SK-N-MC (cell line): ENCODE measurements around the gene CADPS2.
"Not testable (repeated sequence)": the region's sequence is repeated elsewhere in the genome, so short reads cannot be mapped to it uniquely, and the experiment has no call there.

Experiments used
- DNase-seq: peaks from one replicate; pipeline ENCODE4 v3.0.0-alpha.2; 2011; ENCODE audit warnings: low read depth, low spot score
- H3K27ac ChIP-seq: fragments of 200-600 bp; sonication (generic); 2 replicates; pipeline ENCODE4 v1.5.1; 2016; ENCODE audit warnings: mixed run types
- H3K36me3 ChIP-seq: fragments of 200-600 bp; sonication (generic); 2 replicates; pipeline ENCODE4 v1.6.1; 2017; ENCODE audit warnings: antibody characterized with exemption, low read length, mixed read lengths; ENCODE audit not compliant: insufficient read depth
- H3K4me3 ChIP-seq: fragments of 200-600 bp; sonication (generic); 2 replicates; pipeline ENCODE4 v1.5.1; 2016
- H3K9ac ChIP-seq: fragments of 200-600 bp; sonication (generic); 2 replicates; pipeline ENCODE4 v1.8.0; 2017; ENCODE audit warnings: mixed run types, mixed read lengths; ENCODE audit not compliant: insufficient read length
- H3K9me3 ChIP-seq: fragments of 200-600 bp; sonication (generic); 2 replicates; pipeline ENCODE4 v1.6.1; 2017; ENCODE audit warnings: low read depth, mild to moderate bottlenecking, antibody characterized with exemption, low read length, moderate library complexity, mixed read lengths
- EZH2 ChIP-seq: fragments of 200-600 bp; sonication (generic); IDR thresholded peaks from one replicate; pipeline ENCODE4 v1.6.1; 2017; ENCODE audit warnings: antibody characterized with exemption
- FOXP2 ChIP-seq: optimal IDR thresholded peaks from 2 replicates; pipeline ENCODE3; 2011; ENCODE audit warnings: mild to moderate bottlenecking, moderate library complexity; ENCODE audit not compliant: insufficient read depth; ENCODE audit errors: extremely low read length, control extremely low read depth
- POLR2AphosphoS5 ChIP-seq: IDR thresholded peaks from 2 replicates; pipeline ENCODE4 v1.6.1; 2012; ENCODE audit warnings: mild to moderate bottlenecking, low read depth, low read length, borderline replicate concordance

Gene CADPS2

DNA sequence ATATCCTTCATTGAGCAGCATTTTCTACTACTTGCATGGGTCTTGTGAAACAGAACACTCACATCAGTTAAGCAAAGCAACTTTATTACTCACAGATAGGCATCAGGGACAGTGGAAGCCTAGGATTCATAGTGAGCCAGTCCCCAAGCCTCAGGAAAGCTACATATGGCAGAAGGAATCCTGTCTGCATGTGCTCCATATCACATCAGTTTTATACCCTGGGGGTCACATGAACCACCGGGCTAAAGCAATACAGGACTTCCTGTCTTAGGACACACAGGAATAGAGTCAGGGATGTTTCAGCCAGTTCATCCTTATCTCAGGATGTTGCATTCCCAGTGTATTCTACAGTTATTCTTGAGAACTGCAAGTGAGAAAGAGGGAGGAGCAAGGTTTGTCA lies 596.8 kb downstream of the CADPS2 start:
- TF ChIP-seq POLR2AphosphoS5: no peak
- TF ChIP-seq FOXP2: no peak
- no peak for TF ChIP-seq EZH2
- Histone ChIP-seq H3K9me3 (peaks cover 9% of the 10 kb centered on the region; the same call in 1 of the 2 replicates), H3K36me3 (no peaks in the 10 kb centered on the region), H3K27ac (no peak overlapping the region), H3K9ac (no peak overlapping the region), H3K4me3 (no peak overlapping the region)
- no peak for DNase-seq

GRCh38 chr7:122284608-122285007 lies 601.7 kb downstream of the CADPS2 start:
- DNase-seq, H3K36me3 ChIP-seq, H3K9me3 ChIP-seq, H3K9ac ChIP-seq, H3K4me3 ChIP-seq, H3K27ac ChIP-seq: not testable (repeated sequence)

DNA sequence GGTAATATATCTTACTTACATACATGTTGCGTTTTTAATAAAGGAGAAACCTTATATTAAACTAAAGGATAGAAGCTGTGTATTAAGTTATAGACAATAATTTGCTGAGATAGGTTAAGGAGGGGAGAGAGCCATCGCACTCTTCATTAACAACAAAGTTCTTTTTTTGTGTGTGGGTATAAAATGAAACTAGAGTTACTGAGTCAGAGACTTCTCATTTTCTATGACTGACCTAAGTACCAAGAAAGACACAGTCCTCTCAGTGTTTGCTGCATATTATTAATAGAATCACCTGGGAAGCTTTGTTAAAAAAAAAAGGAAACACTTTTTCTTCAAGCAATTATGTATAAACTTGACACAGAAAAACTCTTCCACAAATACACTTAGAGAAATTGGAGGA lies 613.1 kb downstream of the CADPS2 start:
- no peak for TF ChIP-seq FOXP2
- no peak for TF ChIP-seq EZH2
- TF ChIP-seq POLR2AphosphoS5: no peak
- Histone ChIP-seq H3K36me3 (no peaks in the 10 kb centered on the region), H3K9me3 (no peaks in the 10 kb centered on the region), H3K27ac (no peak overlapping the region), H3K4me3 (no peak overlapping the region), H3K9ac (no peak overlapping the region)
- DNase-seq: no peak

- no peak for DNase-seq
- H3K27ac ChIP-seq: no peak overlapping the region
- TF ChIP-seq POLR2AphosphoS5 (no peak), FOXP2 (no peak)
- H3K9ac ChIP-seq: no peak overlapping the region
- no peak overlapping the region for H3K4me3 ChIP-seq
- no peaks in the 10 kb centered on the region for H3K9me3 ChIP-seq
- no peaks in the 10 kb centered on the region for H3K36me3 ChIP-seq
Measured at GRCh38 chr7:122269241-122269640, 617.0 kb downstream of the CADPS2 start.
